ENCODE data around the gene ISCU. TPM values are rescaled to one million over a fixed set of nuclear protein-coding genes. Genes with fewer than 3 reads are reported as not detected.

The ISCU gene
- total RNA-seq, 2 donors from 2014 or later: 87.2 to 97.3 TPM

DNA sequence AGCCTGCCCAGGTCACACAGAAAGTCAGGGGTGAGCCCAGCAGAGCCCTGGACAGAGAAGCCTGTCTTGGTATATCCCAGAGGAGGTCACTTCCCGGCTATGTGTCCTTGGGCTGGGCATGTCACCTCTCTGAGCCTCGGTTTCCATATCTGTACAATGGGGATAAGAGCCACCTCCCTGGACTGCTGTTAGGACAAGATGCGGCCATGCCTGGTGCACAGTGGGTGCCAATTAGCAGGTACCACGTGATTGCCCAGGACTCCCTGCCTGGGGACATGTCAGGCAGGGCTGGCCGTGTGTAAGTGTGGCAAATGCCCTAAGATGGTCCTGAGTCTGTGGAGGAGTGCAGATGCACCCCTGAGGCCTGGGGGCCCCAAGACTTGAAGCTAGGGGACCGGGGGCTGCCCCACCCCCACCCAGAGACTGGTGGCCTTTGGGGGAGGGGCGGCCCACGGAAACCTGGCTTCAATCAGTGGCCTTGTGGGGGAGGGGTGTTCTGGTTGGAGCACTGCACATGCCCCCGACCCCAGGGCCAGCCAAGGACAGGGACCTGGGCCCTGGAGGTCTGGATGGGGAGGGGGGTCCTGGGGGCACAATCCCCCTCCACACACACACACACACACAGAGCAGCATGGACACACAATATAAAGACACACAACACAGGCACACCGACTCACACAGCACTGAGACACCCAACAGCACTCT, 34.6 kb downstream of the ISCU start:
- no peak for ATAC-seq

GRCh38 chr12:108597559-108598471, 35.4 kb downstream of the ISCU start, which contains the start of gene TMEM119:
TMEM119 (minus strand) TSS chr12:108598084; CDS start chr12:108592383, 5,701 bp downstream.
- DNase-seq: no peak
- intact Hi-C loops (cut with DNase I, micrococcal nuclease): no loop called here
- ATAC-seq: peak; percentile 12

More for the DNA sequence above, 34.6 kb downstream of the ISCU start:
- no peak for DNase-seq
- intact Hi-C loops (cut with DNase I, micrococcal nuclease): no loop called here

DNA sequence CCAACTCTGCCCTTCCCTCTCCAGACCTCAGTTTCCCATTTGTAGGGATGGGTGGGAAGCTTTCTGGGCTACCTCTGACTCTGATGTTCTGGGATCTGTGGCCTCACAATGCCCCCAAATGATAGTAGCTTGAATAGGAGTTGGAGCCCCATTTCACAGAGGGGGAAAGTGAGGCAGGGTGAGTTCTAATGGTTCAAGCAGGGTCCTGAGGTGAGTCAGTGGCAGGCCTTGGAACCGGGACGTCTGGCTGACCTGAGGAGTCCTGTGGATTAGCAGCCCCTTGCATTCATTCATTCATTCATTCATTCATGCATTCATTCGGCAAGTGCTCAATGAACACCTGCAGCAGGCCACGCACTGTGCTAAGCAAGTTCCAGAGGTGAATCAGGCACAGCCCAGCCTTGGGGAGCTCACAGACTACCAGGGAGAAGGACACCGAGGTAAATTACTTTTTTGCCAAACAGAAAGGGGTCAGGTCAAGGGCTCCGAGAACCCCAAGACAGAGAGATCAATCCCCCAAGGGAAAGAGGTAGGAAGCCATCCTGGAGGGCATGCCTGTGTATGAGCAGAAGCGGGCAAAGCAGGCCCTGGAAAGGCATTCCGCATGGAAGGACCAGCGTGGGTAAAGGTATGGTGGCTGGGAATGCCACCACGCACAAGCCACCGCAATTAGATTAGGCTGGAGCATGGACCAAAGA, 36.3 kb downstream of the ISCU start:
- DNase-seq (no peak), ATAC-seq (no peak)
- intact Hi-C loops (cut with DNase I, micrococcal nuclease): no loop called here

- DNase-seq: no peak
- no peak for ATAC-seq
- intact Hi-C loops (cut with DNase I, micrococcal nuclease): no loop called here
Measured at GRCh38 chr12:108599541-108599940, 37.1 kb downstream of the ISCU start.

- DNase-seq: no peak
- intact Hi-C loops (cut with DNase I, micrococcal nuclease): no loop called here
- no peak for ATAC-seq
Measured at GRCh38 chr12:108599948-108600701, 37.7 kb downstream of the ISCU start.

- ATAC-seq (no peak), DNase-seq (no peak)
- intact Hi-C loops (cut with DNase I, micrococcal nuclease): no loop called here
Measured at GRCh38 chr12:108600702-108601007, 38.3 kb downstream of the ISCU start.

GRCh38 chr12:108602209-108602705, 39.9 kb downstream of the ISCU start:
- intact Hi-C loops (cut with DNase I, micrococcal nuclease): no loop called here
- ATAC-seq (no peak), DNase-seq (no peak)

- DNase-seq (no peak), ATAC-seq (no peak)
- intact Hi-C loops (cut with DNase I, micrococcal nuclease): no loop called here
Measured at GRCh38 chr12:108602976-108603704, 40.7 kb downstream of the ISCU start.

DNA sequence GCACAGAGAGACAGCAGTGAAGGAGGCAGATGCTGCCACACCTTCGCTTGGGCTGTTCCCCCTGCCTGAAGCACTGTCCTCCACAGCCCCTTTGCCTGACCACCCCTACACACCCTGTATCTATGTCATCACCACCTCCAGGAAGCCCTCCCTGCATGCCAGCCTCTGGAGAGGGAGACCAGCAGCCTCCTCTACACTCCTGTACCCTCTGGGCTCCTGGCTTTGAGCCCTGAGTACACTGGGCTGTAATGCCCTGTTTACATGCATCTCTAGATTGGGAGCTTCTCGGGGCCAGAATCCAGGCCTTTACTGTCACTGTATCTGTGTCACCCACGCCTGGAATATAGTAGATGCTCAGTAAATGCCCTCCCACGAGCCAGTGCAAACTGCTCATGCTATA, 41.3 kb downstream of the ISCU start:
- intact Hi-C loops (cut with DNase I, micrococcal nuclease): no loop called here
- DNase-seq (no peak), ATAC-seq (no peak)

GRCh38 chr12:108604208-108604941, 42.0 kb downstream of the ISCU start:
- no peak for DNase-seq
- intact Hi-C loops (cut with DNase I, micrococcal nuclease): no loop called here
- no peak for ATAC-seq

- no peak for DNase-seq
- intact Hi-C loops (cut with DNase I, micrococcal nuclease): no loop called here
- no peak for ATAC-seq
Measured at GRCh38 chr12:108605000-108605689, 42.7 kb downstream of the ISCU start.

DNA sequence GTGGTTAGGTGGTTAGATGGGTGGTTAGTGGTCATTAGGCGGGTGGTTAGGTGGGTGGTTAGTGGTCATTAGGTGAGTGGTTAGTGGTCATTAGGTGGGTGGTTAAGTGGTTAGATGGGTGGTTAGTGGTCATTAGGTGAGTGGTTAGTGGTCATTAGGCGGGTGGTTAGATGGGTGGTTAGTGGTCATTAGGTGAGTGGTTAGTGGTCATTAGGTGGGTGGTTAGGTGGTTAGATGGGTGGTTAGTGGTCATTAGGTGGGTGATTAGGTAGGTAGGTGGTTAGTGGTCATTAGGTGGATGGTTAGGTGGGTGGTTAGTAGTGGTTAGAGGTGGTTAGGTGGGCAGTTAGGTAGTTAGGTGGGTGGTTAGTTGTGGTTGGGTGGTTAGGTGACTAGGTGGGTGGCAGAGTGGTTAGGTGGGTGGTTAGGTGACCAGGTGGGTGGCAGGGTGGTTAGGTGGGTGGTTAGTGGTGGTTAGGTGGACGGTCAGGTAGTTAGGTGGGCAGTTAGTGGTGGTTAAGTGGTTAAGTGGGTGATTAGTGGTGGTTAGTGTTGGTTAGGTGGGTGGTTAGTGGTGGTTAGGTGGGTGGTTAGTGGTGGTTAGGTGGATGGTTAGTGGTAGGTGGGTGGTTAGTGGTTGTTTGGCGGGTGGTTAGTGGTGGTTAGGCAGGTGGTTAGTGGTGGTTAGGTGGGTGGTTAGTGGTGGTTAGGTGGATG, 43.5 kb downstream of the ISCU start:
- ATAC-seq (no peak), DNase-seq (no peak)
- intact Hi-C loops (cut with DNase I, micrococcal nuclease): no loop called here

DNA sequence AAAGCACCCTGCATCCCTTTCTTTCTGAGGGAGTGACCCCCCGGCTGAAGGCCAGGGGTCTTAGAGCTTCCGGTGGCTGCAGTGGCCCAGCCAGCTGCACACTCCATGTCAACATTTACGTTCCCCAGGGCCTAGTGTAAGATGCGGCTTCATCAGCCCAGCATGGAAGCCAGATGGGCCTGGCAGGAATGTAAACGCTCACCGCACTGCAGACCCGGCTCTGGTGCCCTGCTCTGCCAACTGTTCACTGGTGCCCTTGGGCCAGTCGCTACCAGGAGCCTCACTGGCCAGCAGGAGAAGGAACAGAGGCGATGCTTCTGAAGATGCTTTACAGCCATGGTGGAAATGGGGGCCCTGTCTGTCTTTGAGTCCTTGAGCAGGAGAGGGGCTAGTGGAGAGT, 44.1 kb downstream of the ISCU start:
- ATAC-seq (no peak), DNase-seq (no peak)
- intact Hi-C loops (cut with DNase I, micrococcal nuclease): no loop called here

DNA sequence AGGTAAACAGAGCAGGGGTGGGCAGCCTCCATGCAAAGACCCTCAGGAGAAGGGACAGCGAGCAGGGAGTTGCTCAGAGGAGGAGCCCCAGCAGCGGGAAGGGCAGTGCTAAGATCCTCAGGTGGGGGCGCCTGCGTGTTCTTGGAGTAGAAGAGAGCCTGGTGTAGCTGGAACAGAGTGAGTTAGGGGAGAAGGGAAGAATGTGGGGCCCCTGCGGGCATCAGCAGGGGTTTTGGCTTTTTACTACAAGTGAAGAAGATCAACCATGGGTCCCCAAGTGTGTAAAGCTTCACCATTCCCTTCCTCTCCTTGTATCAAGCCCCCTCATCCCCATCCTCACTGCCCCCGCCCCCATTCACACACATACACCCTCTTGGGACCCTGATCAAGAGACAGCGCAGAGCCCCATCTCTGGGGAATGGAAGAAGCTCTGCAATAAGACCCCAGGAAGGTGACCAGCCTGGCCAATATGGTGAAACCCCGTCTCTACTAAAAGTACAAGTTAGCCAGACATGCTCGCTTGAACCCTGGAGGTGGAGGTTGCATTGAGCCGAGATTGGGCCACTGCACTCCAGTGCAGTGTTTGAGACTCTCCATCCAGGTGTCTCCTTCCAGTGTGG, 45.7 kb downstream of the ISCU start:
- ATAC-seq (no peak), DNase-seq (no peak)
- intact Hi-C loops (cut with DNase I, micrococcal nuclease): no loop called here

GRCh38 chr12:108608616-108609015, 46.2 kb downstream of the ISCU start:
- no peak for ATAC-seq
- DNase-seq: no peak
- intact Hi-C loops (cut with DNase I, micrococcal nuclease): no loop called here
